ENCODE results near the gene MUTYH.
A peak's percentile ranks its signal among the peaks of the same experiment; 100 is the strongest.

Gene MUTYH

DNA sequence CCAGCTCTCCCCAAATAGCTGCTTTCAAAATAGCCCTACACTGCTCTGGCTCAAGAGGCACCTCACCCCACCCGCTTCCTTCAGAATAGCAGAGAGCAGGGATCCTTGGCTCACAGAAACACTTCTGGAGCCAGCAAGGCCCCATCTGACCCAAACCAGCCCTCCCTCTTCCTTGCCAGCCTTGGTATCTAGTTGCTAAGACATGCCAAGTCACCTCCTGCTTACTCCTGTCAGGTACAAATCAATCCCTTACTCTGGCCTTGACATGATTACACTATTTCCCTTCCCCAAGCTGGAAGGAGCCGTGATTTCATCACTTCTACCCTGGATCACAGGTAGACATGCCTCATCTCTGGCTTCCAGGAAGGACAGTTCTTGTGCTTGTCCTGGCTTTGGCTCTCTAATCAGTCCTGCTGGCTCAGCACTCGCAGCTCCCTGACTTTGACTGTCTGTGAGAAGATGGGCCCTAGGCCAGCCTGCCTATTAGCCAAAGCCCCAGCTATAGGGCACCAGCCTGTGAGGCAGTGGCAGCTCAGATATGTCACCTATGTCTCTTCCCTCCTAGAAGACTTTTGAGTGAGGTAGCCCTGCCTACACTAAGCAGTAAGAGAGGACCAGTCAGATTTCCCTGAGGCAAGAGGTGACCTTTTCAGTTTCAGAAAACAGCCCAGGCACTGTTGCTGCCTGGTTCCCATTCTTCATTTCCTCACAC lies 8.9 kb upstream of the MUTYH start:
- DNase-seq: no peak

DNA sequence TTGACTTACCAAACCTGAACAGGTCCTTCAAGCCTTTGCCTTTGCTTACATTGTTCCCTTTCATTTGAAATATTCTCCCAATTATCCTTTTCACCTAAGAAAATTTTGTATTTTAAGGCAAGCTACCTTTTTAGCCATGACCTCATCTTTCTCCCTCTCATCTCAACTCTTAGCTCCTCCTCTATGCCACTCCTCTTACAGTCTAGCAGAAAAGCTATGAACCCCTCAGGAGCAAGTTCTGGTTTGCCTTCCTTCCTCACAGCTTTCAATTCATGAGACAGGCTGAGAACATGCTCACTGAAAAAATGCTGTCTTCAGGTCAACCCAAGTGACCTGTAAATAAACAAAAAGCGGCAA lies 8.3 kb upstream of the MUTYH start:
- no peak for DNase-seq

DNA sequence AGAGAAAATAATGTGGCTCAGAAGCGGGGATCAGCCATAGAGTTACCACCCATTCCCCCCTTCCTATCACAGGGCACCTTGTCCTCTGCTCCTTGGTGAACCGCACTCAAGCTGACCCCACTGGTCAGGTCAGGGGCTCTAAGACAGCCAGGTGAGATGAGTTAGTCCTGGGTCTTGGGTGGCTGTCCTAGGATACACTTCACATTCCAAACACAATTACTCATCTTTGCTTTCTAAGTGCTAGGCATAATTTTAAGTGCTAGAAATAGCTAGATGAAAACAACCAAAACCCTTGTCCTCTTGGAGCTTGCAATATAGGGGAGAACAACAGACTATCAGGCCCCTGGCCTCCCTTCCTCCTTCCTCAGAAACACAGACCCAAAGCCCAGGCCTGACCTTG lies 7.8 kb upstream of the MUTYH start:
- DNase-seq: no peak

DNA sequence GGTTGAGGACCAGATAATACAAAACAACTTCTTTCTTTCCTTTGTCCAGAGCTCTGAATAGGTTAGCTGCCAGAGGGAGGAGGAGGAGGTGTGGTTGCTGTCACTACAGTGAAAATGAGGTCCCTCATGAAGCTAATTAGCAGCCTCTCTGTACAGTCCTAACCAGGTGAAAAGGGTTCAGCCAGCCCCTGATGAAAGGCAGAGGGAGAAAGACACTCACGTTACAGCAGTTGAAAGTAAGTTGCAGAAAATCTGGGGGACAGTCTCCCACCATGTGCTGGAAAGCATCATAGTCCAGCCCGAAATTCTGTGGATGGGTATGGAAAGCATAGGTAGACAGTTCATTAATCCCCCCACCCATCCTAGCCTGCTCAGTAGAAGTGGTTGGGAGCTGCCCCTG lies 6.2 kb upstream of the MUTYH start:
- DNase-seq: no peak

DNA sequence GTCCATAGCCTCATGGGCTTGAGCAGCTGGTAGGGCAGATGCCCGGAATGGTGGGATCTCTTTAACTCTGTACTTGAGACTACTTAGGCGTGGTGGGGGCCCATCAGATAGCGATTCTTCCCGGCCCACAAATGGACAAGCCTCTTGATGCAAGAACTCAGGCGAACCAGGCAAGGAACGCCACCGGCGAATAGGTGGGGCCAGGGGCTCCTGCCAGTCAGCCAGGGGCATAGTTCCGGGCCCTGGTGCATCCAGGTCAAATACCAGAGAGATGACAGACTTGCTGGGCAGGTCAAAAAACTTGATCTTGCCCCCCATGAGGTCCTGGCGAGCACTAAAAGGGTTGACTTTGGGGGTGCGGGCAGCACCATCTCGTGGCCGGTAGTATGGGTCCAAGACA lies 4.8 kb upstream of the MUTYH start:
- DNase-seq: no peak

DNA sequence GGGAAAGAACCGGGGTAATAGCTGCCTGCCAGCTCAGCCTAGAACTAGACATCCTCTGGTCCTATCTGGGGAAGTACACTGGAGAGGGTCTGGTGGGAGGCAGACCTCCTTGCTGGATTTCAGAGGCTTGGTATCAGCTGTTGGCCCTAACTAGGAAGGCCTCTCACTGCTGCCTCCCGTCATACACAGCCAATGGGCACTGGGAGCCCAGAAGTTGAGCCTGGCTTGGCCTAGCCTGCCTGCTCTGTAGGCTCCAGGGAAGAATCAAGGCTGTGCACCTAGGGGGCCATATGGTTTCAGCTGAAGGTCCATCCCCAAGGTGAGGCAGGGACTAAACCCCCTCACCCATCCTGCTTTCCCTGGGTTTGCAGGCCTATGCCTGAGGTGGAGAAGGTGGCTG lies 4.3 kb upstream of the MUTYH start:
- DNase-seq: no peak

DNA sequence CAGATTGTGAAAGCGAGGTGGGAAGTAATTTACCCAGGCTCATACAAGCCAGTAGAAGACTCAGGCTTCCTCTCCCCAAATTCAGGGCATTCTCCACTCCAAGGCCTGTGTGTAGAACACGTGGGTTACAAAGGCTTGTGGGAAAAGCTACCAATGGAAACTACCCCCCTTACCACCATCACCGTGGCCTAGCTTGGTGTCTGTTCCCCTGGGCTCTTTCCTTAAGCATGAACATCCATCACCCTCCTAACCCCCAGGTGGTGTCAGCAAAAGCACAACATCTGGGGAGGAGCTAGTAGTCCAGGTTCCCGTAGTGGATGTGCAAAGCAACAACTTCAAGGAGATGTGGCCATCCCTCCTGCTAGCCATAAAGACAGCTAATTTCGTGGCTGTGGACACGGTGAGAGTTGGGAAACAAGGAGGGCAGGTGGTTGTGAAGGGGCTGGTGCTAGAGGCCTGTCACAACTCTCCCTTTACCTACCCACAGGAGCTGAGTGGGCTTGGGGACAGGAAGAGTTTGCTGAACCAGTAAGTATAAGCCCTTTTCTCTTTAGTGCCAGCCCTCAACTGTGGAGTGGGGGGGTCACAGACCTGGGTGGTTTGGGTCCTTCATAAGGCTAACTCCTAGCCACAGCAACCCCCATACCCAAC lies 701 bp upstream of the MUTYH start:
- DNase-seq: no peak

DNA sequence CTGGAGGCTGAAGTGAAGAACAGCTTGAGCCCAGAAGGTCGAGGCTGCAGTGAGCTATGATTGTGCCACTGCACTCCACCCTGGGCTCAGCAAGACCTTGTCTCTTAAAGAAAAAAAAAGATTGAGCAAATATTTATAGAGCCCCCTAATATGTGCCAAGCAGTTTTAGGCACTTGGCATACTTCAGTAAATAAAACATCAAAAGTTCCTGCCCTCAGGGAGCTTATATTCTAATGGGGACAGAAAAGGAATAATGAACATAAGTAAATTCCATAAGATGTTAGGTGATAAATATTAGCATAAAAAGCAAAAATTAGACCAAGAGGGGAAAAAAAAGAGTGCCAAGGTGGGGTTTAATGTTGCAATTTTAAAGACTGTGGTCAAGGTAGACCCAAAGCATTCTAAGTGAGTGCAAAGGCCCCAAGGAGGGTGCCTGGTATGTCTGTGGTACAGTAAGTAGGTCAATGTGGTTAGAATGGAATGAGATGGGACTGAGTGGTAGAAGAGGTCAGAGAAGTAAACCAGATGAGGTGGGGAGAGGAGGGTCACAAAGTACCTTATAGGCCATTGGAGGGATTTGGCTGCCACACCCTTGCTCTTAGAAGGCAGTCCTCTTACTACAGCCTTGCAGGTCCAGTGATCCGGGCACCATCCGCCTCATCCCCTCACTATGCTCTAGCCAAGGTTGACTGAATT lies 2.5 kb downstream of the MUTYH start:
- DNase-seq: no peak

DNA sequence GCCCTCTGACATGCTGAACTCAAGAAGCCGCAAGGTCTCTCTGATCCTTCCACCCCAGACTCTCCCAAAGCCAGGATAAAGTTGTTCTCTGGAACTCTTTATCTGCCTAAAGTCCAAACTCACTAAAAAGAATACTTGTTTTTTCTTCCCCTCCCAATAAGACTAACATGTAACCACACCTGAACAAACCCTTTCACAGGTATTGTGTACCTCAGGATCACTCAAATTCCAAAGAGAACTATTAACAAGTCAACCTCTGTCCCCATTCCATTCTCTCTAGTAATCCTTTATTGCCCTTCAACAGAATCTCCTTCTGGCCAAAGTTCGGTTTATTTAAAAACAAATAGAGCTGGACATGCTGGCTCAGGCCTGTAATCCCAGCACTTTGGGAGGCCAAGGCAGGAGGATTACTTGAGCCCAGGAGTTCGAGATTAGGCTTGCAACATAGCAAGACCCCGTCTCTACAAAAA lies 4.3 kb downstream of the MUTYH start:
- no peak for DNase-seq

DNA sequence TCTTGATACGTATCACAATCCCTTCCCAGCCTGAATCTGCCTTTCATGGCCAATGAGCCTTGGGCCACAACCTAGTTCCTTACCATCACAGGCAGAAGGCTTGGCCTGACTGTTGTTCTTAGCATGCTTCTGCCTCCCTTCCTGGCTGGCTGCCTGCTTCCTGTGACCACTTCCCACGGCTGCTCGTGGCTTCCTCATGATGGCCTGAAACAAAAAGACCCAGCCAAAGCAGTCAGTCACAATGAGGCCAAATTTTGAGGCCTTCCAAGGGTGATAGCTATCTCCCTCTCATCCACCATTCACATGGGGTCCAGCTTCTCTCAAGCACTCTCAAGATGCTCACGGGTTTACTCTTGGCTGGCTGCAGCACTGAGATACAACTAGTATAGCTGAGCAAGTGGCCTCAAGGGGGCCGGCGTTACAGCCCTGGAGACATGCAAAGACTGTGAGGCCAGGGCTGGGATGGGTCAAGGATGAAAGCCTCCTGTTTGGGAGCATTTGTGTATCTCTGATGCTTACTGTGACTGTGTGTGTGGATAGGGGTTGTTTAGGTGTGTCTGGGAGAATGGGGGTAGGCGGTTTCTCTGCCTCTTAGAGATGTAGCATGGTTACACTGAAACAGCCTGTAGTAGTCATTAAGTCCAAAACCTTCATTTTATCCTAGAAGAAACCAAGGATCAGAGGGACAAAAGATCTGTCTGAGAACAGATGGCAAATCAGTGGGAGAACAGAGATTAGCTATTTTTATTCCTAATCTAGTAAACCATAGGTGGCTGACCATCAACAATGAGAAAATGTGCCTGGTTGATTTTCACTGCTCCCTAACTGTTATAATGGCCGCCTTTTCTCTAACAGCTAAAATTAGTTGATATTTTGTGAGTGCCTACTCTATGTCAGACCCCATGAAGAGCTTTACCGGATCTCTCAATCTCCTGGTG lies 5.7 kb downstream of the MUTYH start:
- no peak for DNase-seq

DNA sequence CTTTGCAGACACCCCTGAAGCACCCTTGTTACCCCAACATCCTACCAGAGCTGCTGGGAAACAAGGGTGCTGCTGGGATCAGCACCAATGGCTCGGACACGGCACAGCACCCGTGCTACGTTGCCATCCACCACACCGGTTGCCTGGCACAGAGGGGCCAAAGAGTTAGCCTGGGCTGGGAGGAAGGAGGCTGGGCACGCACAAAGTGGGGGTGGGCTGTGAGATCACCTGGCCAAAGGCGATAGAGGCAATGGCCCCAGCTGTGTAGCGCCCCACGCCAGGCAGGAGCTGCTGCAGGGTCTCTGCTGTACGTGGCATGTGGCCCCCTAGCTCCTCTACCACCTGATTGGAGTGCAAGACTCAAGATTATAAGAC lies 7.9 kb downstream of the MUTYH start:
- DNase-seq: no peak

DNA sequence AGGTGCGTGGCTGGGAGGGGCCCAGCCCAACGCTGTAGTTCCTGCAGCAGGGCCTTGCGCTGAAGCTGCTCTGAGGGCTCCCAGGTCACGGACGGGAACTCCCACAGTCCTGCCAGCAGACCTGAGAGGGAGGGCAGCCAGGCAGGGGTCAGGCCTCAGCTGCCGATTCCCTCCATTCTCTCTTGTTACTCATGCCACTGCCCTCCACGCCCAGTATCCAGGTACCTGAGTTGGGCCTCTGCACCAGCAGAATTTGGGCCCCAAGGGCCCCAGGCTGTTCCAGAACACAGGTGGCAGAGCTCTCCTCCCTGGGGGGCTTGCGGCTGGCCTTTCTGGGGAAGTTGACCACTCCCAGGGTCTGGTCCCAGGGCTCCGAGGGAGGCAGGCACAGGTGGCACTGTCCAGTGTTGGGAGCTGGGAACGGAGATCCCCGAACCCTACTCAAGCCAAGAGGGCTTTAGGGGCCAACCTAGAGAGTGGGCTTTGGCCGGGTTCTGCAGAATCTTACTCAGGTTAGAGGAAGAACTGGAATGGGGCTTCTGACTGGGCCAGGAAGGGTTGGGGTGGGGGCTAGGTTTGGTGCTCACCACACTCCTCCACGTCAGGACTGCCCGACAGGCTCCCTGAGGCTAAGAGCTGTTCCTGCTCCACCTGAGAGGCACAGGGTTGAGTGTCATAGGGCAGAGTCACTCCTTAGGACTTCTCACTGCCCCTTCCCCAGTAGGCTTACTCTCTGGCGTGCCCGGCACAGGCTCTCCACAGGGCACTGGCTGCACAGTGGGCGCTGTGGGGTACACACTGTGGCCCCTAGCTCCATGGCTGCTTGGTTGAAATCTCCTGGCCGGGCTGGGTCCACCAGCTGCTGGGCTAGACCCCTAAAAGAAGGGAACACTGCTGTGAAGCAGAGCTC lies 8.5 kb downstream of the MUTYH start:
- no peak for DNase-seq

DNA sequence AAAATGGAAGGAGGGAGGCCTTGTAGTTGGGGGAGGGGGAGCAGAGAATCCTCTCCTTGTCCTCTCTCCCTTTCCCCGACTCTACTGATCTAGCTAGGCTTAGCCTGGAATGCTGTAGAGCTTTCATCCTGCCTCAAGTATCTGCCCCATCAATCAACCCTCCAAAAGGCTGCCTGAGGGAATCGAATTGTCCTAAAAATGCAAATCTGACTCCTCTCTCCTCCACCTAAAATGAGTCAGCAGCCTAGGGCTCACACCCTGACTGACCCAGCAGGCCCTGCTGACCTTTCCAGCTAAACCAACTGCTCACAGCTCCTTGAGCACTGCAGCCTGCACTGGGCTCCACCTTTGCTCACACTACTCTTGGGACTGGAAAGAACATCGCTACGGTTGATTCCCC lies 10.8 kb downstream of the MUTYH start:
- no peak for DNase-seq

DNA sequence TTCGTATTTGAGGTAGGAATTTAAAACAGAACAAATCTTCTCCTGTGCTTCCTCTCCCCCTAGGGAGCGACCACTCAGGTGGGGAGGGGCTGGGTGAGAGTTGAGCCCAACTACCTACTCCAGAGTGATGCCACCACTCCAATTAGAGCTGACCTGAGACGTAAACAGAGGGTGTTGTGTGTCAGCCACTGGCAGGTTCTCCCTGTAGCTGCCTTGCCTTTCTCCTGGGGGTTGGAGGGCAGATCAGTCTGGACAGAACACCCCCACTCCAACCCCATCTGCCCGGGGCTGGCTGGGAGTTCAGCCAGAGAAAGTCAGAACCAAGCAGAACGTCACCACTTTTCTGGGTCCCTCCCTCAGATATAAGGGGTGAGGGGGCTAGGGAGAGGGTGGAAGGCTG lies 11.6 kb downstream of the MUTYH start:
- DNase-seq: no peak

DNA sequence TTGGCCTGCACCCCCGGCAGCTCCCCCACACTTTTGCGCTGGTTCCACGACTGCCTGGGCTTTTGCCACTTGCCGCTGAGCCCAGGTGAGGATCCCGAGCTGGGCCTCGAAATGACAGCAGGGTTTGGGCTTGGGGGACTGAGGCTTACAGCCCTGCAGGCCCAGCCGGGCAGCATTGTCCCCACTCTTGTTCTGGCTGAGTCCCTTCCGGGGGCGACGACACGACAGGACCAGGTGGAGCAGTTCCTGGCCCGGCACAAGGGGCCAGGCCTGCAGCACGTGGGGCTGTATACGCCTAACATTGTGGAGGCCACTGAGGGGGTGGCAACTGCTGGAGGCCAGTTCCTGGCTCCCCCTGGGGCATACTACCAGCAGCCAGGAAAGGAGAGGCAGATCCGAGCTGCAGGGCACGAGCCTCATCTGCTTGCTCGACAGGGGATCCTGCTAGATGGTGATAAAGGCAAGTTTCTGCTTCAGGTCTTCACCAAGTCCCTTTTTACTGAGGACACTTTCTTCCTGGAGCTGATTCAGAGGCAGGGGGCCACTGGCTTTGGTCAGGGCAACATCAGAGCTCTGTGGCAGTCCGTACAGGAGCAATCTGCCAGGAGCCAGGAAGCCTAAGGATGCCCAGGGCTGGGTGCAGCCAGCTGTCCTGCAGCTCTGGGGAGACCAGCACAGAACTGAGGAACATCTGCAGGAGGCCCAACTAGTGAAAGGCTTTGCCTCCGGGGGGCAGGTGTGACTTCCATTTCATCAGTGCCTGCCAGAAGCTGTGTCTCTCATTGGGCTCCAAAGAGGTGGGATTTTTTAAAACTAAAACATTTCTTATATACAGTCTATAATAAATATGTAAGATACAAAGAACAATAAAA lies 12.4 kb downstream of the MUTYH start:
- DNase-seq: no peak

DNA sequence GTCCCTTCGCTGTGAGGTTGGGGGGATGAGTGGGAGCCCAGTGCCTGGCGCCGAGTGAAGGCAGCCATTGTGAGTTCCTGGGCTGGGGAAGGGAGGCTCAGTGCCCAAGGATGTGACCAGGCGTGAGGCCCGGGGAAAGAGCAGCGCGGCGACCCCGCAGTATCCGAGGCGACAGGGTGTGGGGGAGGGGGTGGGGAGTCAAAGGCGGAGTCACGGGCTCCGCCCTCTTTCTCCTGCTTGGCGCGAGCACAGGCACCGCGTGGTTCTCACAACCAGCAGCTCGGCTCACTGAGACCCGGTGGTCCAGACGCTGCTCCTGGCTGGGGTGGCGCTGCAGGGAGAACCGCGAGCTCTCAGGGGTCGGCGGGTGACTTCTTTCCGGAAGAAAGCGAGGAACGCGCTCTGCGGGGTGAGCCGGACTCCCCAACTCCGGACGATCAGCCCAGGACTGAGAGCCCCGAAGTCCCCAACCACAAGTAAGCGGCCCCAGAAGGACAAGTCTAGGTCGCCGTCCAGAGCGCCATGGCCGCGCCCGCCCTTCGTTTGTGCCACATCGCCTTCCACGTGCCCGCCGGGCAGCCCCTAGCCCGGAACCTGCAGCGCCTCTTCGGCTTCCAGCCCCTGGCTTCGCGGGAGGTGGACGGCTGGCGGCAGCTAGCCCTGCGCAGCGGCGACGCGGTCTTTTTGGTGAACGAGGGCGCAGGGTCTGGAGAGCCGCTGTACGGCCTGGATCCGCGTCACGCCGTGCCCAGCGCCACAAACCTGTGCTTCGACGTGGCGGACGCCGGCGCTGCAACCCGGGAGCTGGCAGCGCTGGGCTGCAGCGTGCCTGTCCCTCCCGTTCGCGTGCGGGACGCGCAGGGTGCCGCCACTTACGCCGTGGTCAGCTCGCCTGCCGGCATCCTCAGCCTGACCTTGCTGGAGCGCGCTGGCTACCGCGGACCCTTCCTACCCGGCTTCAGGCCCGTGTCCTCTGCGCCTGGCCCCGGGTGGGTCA lies 13.3 kb downstream of the MUTYH start, which contains the start of gene HPDL:
HPDL (plus strand) TSS at position 269 of the 997 bp plus-strand sequence; CDS start at position 523, 254 bp downstream.
- DNase-seq: peak; percentile 35

DNA sequence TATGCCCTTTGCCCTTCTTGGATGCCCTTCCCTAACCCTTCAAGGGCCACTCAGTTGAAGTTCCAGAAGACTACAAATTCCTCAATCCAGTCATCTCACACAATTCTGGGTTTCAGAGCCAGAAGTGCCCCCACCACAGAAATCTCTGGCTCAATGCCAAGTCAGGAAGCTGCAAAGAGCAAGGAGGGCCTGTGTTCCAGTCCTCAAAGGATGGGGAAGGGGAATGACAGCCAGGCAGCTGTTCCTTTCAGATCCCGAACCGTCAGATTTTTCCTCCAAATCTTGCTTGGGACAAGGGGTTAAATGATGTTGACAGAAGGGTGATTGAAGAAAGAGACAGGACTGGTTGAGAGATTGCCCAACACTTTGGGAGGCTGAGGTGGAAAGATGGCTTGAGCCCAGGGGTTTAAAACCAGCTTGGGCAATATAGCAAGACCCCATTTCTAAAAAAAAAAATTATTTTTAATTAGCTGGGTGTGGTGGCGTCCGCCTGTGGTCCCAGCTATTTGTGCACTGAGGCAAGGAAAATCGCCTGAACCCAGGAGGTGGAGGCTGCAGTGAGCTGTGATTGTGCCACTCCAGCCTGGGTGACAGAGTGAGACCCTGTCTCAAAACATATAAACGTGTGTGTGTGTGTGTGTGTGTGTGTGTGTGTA lies 14.3 kb downstream of the MUTYH start:
- no peak for DNase-seq

DNA sequence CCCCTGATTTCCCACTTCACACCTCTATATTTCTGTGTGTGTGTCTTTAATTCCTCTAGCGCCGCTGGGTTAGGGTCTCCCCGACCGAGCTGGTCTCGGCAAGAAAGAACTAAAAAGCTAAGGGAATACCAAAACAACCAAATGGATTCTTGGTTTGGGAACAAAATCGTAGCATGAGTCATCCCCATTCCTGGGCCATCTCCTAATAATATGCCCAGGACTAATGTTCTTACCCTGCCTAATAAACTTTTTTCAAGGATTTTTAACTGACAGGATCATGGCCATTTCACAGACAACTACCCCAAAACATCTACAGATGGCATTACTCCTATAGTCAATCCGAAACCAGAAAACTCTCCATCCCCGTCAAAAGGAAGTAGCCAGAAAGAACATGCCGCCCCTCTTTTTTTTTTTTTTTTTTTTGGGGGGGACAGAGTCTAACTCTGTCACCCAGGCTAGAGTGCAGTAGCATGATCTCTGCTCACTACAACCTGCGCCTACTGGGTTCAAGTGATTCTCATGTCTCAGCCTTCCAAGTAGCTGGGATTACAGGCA lies 17.7 kb downstream of the MUTYH start:
- DNase-seq: no peak

DNA sequence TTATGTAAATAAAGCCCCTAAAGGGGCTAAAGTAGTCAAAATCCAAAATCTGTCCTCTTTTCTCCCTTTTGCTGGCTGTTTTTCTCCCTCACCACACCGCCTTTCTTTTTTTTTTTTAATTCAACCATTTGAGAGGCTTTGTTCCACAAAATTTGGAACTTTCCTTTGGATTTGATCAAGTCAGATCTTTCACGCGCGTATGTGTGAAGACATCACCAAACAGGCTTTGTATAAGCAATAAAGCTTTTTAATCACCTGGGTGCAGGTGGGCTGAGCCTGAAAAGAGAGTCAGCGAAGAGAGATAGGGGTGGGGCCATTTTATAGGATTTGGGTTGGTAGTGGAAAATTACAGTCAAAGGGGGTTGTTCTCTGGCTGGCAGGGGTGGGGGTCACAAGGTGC lies 18.8 kb downstream of the MUTYH start:
- no peak for DNase-seq

All from activated effector memory CD4-positive, alpha-beta T cell treated with Interleukin-2 at 50 U/mL for 16 hours (primary cell).